Neutrophil (primary cell): ENCODE results near the gene EZH1.

Experiments used
- H3K27ac ChIP-seq: fragments of 200-600 bp; sonication (generic); 2 replicates; pipeline ENCODE4 v1.5.1; 2016; ENCODE audit warnings: mild to moderate bottlenecking, moderate library complexity
- H3K27me3 ChIP-seq: fragments of 200-600 bp; sonication (generic); 2 replicates; pipeline ENCODE4 v1.6.0; 2016; ENCODE audit warnings: mild to moderate bottlenecking
- H3K36me3 ChIP-seq: fragments of 200-600 bp; sonication (generic); 2 replicates; pipeline ENCODE4 v1.5.1; 2017
- H3K4me1 ChIP-seq, 2 experiments: fragments of 200-600 bp in 1 of 2; sonication (generic) in 1 of 2; 1 replicate in 1 of 2; 2 replicates in 1 of 2; pipeline versions ENCODE4 v1.5.1 to v1.6.1; 2013 to 2016; ENCODE audit warnings: low read depth in 1 of 2, low read length in 1 of 2, mild to moderate bottlenecking in 1 of 2, moderate library complexity in 1 of 2; ENCODE audit not compliant: control insufficient read depth in 1 of 2, insufficient read depth in 1 of 2
- H3K4me3 ChIP-seq, 2 experiments: fragments of 200-600 bp in 1 of 2; sonication (generic) in 1 of 2; 1 replicate in 1 of 2; 2 replicates in 1 of 2; pipeline ENCODE4 v1.5.1; 2013 to 2016; ENCODE audit warnings: low read depth in 1 of 2, low read length in 1 of 2, mild to moderate bottlenecking in 1 of 2, moderate library complexity in 1 of 2
- H3K9me3 ChIP-seq: fragments of 200-600 bp; sonication (generic); 2 replicates; pipeline ENCODE4 v1.5.1; 2016
- TF ChIP-seq, protein P1 (sequence below): fragments of 200-600 bp; sonication (generic); IDR thresholded peaks from 2 replicates; pipeline ENCODE4 v1.5.1; 2016; ENCODE audit warnings: antibody characterized with exemption

Gene EZH1

DNA sequence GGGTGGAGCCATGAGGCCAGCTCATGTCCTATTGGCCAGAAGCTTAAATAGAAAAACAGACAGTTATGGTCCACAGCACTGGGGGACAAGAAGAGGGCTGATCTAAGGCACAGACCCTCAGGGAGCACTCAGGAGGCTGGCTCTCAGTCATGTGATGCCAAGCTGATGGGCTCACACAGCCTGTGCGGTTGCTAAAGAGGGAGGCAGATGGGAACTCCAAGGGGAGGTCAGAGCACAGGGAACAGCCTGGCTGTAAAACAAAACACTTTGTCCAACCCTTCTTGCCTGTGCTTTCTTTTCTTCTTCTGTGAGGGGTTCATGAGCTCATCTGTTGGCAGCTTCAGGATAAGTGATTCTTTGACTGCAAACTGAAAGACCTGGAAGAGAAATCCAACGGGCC lies 35.3 kb downstream of the EZH1 start:
- Histone ChIP-seq H3K36me3 (peaks cover 100% of the 10 kb centered on the region), H3K4me3 (no peak overlapping the region), H3K9me3 (no peaks in the 10 kb centered on the region), H3K4me1 (no peaks in the 10 kb centered on the region), H3K27me3 (no peaks in the 10 kb centered on the region), H3K27ac (no peak overlapping the region)
- TF ChIP-seq, protein P1, sequence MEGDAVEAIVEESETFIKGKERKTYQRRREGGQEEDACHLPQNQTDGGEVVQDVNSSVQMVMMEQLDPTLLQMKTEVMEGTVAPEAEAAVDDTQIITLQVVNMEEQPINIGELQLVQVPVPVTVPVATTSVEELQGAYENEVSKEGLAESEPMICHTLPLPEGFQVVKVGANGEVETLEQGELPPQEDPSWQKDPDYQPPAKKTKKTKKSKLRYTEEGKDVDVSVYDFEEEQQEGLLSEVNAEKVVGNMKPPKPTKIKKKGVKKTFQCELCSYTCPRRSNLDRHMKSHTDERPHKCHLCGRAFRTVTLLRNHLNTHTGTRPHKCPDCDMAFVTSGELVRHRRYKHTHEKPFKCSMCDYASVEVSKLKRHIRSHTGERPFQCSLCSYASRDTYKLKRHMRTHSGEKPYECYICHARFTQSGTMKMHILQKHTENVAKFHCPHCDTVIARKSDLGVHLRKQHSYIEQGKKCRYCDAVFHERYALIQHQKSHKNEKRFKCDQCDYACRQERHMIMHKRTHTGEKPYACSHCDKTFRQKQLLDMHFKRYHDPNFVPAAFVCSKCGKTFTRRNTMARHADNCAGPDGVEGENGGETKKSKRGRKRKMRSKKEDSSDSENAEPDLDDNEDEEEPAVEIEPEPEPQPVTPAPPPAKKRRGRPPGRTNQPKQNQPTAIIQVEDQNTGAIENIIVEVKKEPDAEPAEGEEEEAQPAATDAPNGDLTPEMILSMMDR: no peak

DNA sequence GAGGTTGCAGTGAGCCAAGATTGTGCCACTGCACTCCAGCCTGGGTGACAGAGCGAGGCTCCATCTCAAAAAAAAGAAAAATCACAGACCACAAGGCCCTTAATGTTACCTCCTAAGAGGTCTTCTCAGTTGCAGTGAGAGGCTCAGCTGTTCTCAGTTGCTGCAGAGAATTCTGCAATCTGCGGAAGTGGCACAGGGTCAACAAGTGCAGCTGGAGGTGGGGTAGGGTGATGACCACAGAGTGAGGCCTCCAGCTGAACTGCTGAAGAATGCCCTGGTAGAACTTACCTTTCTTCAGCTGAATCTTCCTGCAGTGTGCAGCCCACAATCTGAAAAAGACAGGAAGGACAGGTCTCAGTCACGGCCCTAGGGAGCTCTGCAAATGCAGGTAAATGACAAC lies 36.3 kb downstream of the EZH1 start:
- Histone ChIP-seq H3K4me3 (no peak overlapping the region), H3K36me3 (peaks cover 100% of the 10 kb centered on the region), H3K27ac (no peak overlapping the region), H3K4me1 (no peaks in the 10 kb centered on the region), H3K27me3 (no peaks in the 10 kb centered on the region), H3K9me3 (no peaks in the 10 kb centered on the region)
- TF ChIP-seq, protein P1: no peak

DNA sequence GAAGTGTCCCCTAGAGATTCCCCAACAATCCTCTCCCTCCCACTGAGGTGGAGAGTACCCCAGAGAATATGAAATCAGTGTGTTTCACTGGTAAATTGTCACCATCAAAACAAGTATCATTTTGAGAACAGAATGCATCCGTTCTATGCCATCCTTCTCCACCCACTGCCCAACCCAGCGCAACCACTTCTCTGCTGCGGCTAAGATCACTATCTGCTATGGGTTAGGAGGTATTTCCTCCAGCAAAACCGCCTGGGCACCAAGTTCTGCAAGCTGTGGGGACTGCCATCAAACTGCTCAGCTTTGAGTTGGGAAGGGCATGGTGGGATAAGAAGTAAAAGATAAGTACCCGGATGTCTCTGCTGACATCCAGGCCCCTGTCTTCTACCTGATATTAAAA lies 38.1 kb downstream of the EZH1 start:
- H3K9me3 ChIP-seq: no peaks in the 10 kb centered on the region
- H3K27ac ChIP-seq: no peak overlapping the region
- peaks cover 100% of the 10 kb centered on the region for H3K36me3 ChIP-seq
- TF ChIP-seq, protein P1: no peak
- H3K27me3 ChIP-seq: no peaks in the 10 kb centered on the region
- H3K4me1 ChIP-seq: no peaks in the 10 kb centered on the region
- H3K4me3 ChIP-seq: no peak overlapping the region

DNA sequence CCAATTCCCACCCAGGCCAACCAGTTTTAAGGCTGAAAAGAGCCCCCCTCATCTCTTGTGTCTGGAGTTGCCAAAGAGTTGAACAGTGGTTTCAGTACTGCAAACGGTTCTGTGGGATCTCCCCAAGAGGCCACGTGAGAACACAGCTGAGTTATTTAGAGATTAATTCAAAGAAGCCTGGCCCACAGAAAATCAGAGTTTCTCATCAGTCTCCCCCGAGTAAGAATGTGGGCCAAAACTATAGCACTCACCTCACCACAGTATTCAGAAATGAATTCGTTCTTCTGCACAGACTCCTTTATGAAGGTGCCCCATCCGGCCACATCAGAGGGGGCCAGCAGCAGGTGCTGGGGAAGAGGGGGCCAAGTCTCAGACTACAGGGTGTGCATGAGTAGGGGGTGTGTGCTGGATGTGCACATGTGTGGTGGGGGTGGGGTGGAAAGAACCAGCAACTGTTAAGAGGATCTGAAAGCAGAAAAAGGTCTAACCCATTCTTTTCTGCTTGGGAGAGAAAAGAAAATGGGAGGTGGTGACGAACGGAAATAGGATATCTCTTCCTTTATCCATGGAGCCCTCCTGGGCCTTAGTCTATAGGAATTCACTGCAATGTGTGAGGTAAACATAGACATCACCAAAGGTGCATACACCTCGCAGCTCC lies 39.9 kb downstream of the EZH1 start:
- no peaks in the 10 kb centered on the region for H3K4me1 ChIP-seq
- peaks cover 100% of the 10 kb centered on the region for H3K36me3 ChIP-seq
- H3K27ac ChIP-seq: no peak overlapping the region
- H3K9me3 ChIP-seq: no peaks in the 10 kb centered on the region
- TF ChIP-seq, protein P1: no peak
- H3K4me3 ChIP-seq: no peak overlapping the region
- no peaks in the 10 kb centered on the region for H3K27me3 ChIP-seq

DNA sequence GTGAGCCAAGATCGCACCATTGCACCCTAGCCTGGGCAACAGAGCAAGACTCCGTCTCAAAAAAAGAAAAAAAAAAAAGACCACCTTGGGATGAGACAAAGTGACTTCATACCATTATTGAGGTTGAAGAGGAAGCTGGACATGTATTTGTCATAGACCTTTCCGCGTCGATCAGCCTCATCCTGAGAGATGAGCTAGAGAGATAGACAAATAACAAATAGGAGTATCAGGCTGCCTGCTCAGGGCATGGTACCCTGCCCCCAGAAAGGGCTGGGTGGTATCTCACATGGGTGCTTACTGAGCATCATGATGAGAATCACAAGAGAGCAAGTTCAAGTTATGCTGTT lies 40.4 kb downstream of the EZH1 start:
- H3K36me3 ChIP-seq: peaks cover 98% of the 10 kb centered on the region
- no peaks in the 10 kb centered on the region for H3K4me1 ChIP-seq
- H3K9me3 ChIP-seq: no peaks in the 10 kb centered on the region
- H3K27ac ChIP-seq: no peak overlapping the region
- no peaks in the 10 kb centered on the region for H3K27me3 ChIP-seq
- TF ChIP-seq, protein P1: no peak
- no peak overlapping the region for H3K4me3 ChIP-seq

DNA sequence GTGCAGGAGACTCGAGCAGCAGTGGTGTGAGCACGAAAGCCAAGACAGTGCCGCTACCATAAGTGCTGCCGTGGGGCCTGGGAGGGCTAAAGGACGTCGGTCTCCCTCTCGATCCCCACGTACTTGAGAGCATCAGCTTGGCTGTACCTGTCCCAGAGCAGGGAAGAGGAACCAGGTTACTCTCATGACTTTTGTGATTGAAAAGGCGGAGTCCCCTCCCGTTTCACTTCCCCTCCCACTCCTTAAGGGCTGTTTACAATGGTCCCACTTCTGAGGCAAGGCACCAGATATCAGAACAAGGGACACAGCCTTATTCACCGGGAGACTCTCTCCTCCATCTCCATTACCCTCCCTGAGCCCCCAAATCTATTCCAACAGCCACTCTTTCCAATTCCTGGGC lies 42.4 kb downstream of the EZH1 start:
- H3K27me3 ChIP-seq: no peaks in the 10 kb centered on the region
- H3K36me3 ChIP-seq: peaks cover 95% of the 10 kb centered on the region
- H3K4me3 ChIP-seq: no peak overlapping the region
- TF ChIP-seq, protein P1: no peak
- no peaks in the 10 kb centered on the region for H3K9me3 ChIP-seq
- no peaks in the 10 kb centered on the region for H3K4me1 ChIP-seq
- H3K27ac ChIP-seq: no peak overlapping the region
